Panc1 (cell line): ENCODE measurements around the gene SPNS3.

Source experiments
- CTCF ChIP-seq: fragments of 450-650 bp; IDR thresholded peaks from 2 replicates; pipeline ENCODE4 v1.5.1; 2017; ENCODE audit warnings: mild to moderate bottlenecking
- POLR2AphosphoS5 ChIP-seq: IDR thresholded peaks from 2 replicates; pipeline ENCODE4 v1.6.1; 2012; ENCODE audit warnings: mild to moderate bottlenecking, low read depth, low read length, moderate library complexity
- REST ChIP-seq, 2 experiments: IDR thresholded peaks; 2 replicates each; pipeline ENCODE4 v1.6.1; 2011 to 2012; ENCODE audit warnings: low read depth in 2 of 2, control low read depth in 1 of 2, low read length in 1 of 2, mild to moderate bottlenecking in 1 of 2, moderate library complexity in 1 of 2; ENCODE audit not compliant: insufficient read depth in 1 of 2
- SIN3A ChIP-seq: IDR thresholded peaks from 2 replicates; pipeline ENCODE4 v1.6.1; 2012; ENCODE audit warnings: low read depth, mild to moderate bottlenecking, low read length, moderate library complexity, borderline replicate concordance; ENCODE audit not compliant: insufficient read depth

GRCh38 chr17:4446326-4447071 is 12.8 kb downstream of the SPNS3 start:
- no peak for TF ChIP-seq POLR2AphosphoS5
- no peak for TF ChIP-seq SIN3A
- no peak for TF ChIP-seq CTCF
- no peak for TF ChIP-seq REST (IDR thresholded peaks at IDR 0.05; ENCODE audit: insufficient read depth in 1 of 2, low read depth in 2 of 2, low read length in 1 of 2)
